Stimulated activated effector memory CD8-positive, alpha-beta T cell treated with anti-CD3 and anti-CD28 coated beads, Interleukin-12 subunit alpha, Interleukin-12 subunit beta, amount 100 ng/mL, for 72 hours (primary cell): Measurements from ENCODE around the gene HADH.
A peak's percentile ranks its signal among the peaks of the same experiment; 100 is the strongest.
"Not testable (repeated sequence)": the region's sequence is repeated elsewhere in the genome, so short reads cannot be mapped to it uniquely, and the experiment has no call there.

ENCODE experiments used
- ATAC-seq: fragments of 150-1000 bp; cut with Tn5 transposase; 2 replicates; pipeline ENCODE4 v1.10.0; 2021
- DNase-seq, 2 donors: peaks; one replicate each; pipeline ENCODE4 v3.0.0; 2021 to 2022; ENCODE audit warnings: low spot score in 2 of 2
- H3K27ac Mint-ChIP-seq: one replicate; pipeline ENCODE4 v1.8.0; 2022; ENCODE audit warnings: mild to moderate bottlenecking, mixed read lengths
- H3K36me3 Mint-ChIP-seq: one replicate; pipeline ENCODE4 v1.8.0; 2022; ENCODE audit warnings: mild to moderate bottlenecking, mixed read lengths
- H3K4me1 Mint-ChIP-seq: one replicate; pipeline ENCODE4 v1.8.0; 2022; ENCODE audit warnings: mixed read lengths
- H3K4me3 Mint-ChIP-seq: one replicate; pipeline ENCODE4 v1.8.0; 2022; ENCODE audit warnings: mild to moderate bottlenecking, mixed read lengths
- H3K9me3 Mint-ChIP-seq: one replicate; pipeline ENCODE4 v1.8.0; 2022; ENCODE audit warnings: mixed read lengths

Gene HADH

DNA sequence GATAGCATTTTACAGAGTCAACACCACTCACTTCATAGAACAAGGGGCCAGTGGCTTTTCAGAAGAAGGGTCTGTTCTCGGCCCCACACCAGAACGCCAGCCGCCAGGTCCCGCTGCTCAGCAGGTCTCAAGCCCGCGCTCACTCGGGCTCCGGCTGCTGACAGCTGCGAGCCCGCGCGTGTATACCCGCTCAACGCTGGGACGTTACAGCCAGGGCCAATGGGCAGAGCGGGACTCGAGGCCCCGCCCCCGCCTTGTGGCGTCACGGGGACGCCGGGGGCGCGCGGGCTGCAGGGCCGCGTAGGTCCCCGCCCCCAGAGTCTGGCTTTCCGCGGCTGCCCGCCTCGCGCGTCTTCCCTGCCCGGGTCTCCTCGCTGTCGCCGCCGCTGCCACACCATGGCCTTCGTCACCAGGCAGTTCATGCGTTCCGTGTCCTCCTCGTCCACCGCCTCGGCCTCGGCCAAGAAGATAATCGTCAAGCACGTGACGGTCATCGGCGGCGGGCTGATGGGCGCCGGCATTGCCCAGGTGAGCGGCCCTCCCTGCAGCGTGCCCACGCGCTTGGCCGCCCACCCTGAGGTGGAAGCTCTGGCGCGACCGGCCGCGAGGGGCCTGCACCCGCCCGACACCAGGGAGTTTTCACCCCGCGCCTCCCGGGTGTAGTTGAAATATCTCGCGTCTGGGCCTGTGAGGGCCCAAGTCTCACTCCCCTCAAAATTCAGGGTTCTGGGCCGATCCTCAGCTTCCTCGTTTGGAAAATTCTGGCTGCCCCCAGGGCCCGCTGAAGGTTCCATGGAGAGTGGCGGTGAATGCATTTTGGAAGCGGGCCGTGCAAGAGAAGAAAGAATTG lies at the start of gene HADH:
Gene HADH (plus strand): TSS at position 353 of the 850 bp plus-strand sequence. CDS start 44 bp downstream, at position 397.
- peaks cover 18% of the 10 kb centered on the region for H3K4me1 Mint-ChIP-seq
- no peaks in the 10 kb centered on the region for H3K9me3 Mint-ChIP-seq
- ATAC-seq = peak; percentile 99
- no peaks in the 10 kb centered on the region for H3K36me3 Mint-ChIP-seq
- peak within 1 kb of the TSS; percentile 89 for H3K4me3 Mint-ChIP-seq
- peak; percentile 92 for DNase-seq
- H3K27ac Mint-ChIP-seq = peak within 1 kb of the TSS; percentile 88

DNA sequence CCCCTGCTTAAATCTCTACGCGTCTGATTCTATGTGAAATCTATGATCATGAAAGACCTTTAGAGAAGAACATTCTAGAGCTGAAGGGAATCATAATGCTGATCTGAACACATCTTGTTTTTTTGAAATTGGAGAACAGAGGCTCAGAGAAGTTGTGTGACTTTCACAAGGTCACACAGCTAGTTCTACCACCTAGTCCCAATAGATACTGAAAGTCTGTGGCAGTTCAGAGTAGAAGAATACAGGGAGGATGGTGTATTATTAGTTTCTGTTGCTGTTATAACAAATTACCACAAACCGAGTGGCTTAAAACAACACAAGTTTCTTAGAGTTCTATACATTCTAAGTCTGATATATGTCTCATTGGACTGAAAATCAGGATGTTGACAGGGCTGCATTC lies 43.9 kb upstream of the HADH start:
- no peak overlapping the region for H3K4me3 Mint-ChIP-seq
- no peak for DNase-seq
- H3K36me3 Mint-ChIP-seq = no peaks in the 10 kb centered on the region
- H3K9me3 Mint-ChIP-seq = no peaks in the 10 kb centered on the region
- no peaks in the 10 kb centered on the region for H3K4me1 Mint-ChIP-seq
- no peak for ATAC-seq
- no peak overlapping the region for H3K27ac Mint-ChIP-seq

DNA sequence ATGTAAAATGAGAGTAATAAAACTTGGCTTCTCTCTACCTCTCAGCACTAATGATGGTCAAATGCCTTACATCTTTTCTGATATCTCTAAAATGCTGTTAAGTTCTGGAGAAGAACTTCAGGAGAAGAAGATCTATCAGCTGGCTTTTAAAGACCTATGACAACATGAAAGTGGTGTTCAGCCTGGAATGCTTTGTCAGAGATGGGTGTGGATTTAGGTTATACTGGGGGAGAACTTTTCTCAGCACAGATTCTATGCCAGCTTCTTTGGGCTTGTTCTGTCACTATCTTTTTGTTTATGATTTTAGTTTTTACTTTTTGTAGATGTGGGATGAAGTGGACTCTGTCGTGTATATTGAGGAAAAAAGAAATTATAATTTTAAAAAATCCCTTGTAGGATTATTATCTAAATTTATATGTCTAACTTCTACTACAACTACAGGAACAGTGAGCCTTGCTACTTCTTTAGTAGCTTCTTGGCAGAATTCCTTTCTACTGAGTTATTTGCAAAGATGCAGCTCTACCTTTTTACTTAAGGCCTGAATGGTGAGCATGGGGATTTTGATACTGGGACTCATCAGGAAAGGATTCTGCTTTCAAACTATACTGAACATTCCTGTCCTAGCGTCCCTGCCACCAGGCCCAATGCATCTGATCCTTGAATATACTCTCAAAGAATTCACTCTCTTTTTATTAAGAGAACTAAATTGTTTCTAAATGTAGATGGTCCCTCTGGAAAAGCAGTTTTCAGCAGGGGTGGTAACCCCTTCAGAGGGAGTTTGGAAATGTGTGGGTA lies 38.7 kb upstream of the HADH start:
- no peak for DNase-seq
- Mint-ChIP-seq H3K9me3 (peaks cover 7% of the 10 kb centered on the region), H3K36me3 (no peaks in the 10 kb centered on the region), H3K4me1 (no peaks in the 10 kb centered on the region), H3K4me3 (no peak overlapping the region), H3K27ac (no peak overlapping the region)
- ATAC-seq = no peak

DNA sequence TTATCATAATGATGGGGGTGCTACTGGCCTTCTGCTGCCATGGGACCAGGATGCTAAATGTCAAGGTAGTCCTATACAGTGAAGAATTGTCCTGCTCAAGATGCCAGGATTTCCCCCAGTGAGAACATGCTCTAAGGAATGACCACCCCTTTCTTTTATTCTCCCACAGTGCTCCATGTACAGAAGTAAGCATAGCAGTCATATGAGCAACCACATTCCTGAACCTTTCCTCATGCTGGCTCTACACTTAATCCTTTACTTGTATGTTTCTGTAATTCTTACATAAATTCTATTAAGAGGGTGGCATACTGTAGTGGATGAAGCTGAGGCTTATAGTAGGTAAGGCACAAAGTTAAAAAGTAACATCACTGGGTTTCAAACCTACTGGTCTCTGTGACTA lies 38.1 kb upstream of the HADH start:
- H3K4me1 Mint-ChIP-seq = no peaks in the 10 kb centered on the region
- H3K27ac Mint-ChIP-seq = no peak overlapping the region
- no peak for DNase-seq
- ATAC-seq = no peak
- H3K4me3 Mint-ChIP-seq = no peak overlapping the region
- H3K36me3 Mint-ChIP-seq = no peaks in the 10 kb centered on the region
- peaks cover 12% of the 10 kb centered on the region for H3K9me3 Mint-ChIP-seq

DNA sequence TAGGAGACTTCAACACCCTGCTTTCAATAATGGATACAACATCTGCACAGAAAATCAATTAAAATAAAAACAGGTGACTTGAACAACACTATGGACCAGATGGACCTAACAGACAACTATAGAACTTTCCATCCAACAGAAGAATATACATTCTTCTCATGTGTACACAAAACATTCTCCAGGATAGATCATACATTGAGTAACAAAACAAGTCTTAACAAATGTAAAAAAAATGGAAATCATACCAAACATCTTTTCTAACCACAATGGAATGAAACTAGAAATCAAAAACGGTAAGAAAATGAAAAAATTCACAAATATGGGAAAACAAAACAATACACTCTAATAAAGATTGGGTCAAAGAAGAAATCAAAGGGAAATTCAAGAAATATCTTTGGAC lies 33.7 kb upstream of the HADH start:
- Mint-ChIP-seq H3K4me3 (no peak overlapping the region), H3K4me1 (no peaks in the 10 kb centered on the region), H3K9me3 (peaks cover 17% of the 10 kb centered on the region), H3K36me3 (no peaks in the 10 kb centered on the region), H3K27ac (no peak overlapping the region)
- no peak for DNase-seq
- ATAC-seq = no peak

DNA sequence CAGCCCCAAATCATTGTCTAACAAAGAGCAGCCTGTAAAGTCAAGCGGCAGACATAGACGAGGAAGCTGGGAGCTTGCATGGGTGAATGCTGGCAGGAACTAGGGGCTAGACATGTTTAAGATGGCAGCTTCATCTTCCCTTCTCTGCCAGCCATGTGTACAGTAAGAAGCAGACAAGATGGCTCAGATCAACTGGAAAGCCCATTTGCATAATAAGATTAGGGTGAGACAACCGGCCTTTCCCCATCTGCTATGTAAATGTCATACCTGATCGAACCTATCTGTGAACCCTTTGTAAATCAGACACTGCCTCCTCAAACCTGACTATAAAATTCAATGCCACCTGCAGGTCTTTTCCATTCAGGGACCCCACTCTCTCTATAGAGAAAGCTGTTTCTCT lies 22.8 kb upstream of the HADH start:
- H3K9me3 Mint-ChIP-seq = no peaks in the 10 kb centered on the region
- DNase-seq (no peak), ATAC-seq (no peak)
- H3K27ac Mint-ChIP-seq = no peak overlapping the region
- H3K4me3 Mint-ChIP-seq = no peak overlapping the region
- H3K4me1 Mint-ChIP-seq = no peaks in the 10 kb centered on the region
- no peaks in the 10 kb centered on the region for H3K36me3 Mint-ChIP-seq

DNA sequence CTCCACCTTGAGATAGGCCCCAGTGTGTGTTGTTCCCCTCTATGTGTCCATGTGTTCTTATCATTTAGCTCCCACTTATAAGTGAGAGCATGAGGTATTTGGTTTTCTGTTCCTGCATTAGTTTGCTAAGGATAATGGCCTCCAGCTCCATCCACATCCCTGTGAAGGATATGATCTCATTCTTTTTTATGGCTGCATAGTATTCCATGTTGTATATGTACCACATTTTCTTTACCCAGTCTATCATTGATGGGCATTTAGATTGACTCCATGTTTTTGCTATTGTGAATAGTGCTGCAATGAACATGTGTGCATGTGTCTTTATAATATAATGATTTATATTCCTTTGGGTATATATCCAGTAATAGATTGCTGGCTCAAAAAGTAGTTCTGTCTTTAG lies 22.2 kb upstream of the HADH start:
- H3K36me3 Mint-ChIP-seq, ATAC-seq, DNase-seq, H3K4me3 Mint-ChIP-seq, H3K9me3 Mint-ChIP-seq, H3K4me1 Mint-ChIP-seq, H3K27ac Mint-ChIP-seq: not testable (repeated sequence)

DNA sequence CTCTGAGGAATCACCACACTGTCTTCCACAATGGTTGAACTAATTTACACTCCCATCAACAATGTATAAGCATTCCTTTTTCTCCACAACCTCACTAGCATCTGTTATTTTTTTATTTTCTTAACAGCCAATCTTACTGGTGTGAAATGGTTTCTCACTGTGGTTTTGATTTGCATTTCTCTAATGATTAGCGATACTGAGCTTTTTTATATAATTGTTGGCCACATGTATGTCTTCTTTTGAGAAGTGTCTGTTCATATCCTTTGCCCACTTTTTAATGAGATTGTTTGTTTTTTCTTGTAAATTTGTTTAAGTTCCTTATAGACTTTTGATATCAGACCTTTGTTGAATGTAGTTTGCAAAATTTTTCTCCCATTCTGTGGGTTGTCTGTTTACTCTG lies 21.8 kb upstream of the HADH start:
- ATAC-seq = not testable (repeated sequence)

DNA sequence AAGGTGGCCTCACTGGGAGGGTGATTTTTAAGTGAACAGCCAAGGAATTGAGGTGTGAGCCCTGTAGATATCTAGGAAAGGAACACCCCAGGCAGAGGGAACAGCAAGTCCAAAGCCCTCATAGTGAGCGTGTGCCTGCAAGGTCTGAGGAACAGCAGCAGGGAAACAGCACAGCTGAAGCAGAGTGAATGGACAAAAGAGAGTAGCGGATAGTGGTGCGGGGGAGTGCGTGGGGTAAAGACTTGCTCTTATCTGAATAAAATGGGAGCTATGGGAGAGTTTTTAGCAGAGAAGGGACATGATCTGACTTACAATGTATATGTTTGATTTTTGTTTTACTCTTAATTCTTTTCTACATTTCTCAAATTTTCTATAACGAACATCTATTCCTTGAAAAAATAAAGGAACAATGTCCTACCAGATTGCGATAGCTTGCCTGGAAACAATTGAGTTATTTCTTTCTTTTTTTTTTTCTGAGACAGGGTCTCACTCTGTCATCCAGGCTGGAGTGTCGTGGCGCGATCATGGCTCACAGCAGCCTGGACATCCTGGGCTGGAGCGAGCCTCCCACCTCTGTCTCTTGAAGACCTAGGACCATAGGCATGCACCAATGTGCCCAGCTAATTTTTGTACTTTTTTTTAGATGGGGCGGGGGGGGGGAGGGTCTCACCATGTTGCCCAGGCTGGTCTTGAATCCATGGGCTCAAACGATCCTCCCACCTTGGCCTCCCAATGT lies 19.5 kb upstream of the HADH start:
- Mint-ChIP-seq H3K4me1 (no peaks in the 10 kb centered on the region), H3K9me3 (peaks cover 4% of the 10 kb centered on the region), H3K36me3 (no peaks in the 10 kb centered on the region), H3K27ac (no peak overlapping the region), H3K4me3 (no peak overlapping the region)
- DNase-seq (no peak), ATAC-seq (no peak)

More for the DNA sequence above, 21.8 kb upstream of the HADH start:
- H3K27ac Mint-ChIP-seq, H3K9me3 Mint-ChIP-seq, DNase-seq, H3K4me3 Mint-ChIP-seq, H3K4me1 Mint-ChIP-seq, H3K36me3 Mint-ChIP-seq: not testable (repeated sequence)

DNA sequence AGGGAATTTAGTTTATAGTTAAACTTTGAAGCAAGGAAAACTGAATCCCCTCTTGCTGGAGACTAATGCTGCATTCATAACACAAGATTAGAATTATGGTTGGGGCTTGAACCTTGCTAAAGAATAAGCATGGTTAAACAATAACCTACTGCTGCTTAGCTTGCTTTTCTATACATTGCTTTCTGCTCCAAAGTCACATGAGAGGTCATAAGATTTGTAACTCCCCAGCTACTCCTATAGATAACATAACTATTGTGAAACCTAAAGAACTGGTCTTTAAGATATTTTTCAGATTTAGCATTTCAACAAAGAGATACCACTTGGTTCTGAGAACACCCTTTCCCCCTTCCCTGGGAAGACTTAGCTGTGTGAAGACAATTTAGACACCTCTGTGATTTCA lies 17.1 kb upstream of the HADH start:
- Mint-ChIP-seq H3K27ac (no peak overlapping the region), H3K36me3 (no peaks in the 10 kb centered on the region), H3K9me3 (peaks cover 4% of the 10 kb centered on the region), H3K4me1 (no peaks in the 10 kb centered on the region), H3K4me3 (no peak overlapping the region)
- DNase-seq (no peak), ATAC-seq (no peak)

DNA sequence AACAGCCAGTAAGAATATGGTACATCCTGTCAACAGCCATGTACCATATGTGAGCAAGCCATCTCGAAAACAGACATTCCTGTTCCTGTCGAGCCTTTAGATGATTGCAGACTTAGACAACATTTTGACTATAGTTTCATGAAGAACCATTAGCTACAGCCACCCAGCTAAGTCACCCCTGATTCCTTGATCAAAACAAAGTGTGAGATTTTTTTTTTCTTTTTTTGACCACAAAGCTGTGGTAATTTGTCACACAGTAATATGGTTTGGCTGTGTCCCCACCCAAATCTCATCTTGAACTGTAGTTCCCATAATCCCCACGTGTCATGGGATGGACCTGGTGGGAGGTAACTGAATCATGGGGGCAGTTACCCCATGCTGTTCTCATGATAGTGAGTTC lies 15.2 kb upstream of the HADH start:
- Mint-ChIP-seq H3K9me3 (peaks cover 4% of the 10 kb centered on the region), H3K36me3 (no peaks in the 10 kb centered on the region), H3K4me1 (no peaks in the 10 kb centered on the region), H3K4me3 (no peak overlapping the region), H3K27ac (no peak overlapping the region)
- DNase-seq (no peak), ATAC-seq (no peak)

DNA sequence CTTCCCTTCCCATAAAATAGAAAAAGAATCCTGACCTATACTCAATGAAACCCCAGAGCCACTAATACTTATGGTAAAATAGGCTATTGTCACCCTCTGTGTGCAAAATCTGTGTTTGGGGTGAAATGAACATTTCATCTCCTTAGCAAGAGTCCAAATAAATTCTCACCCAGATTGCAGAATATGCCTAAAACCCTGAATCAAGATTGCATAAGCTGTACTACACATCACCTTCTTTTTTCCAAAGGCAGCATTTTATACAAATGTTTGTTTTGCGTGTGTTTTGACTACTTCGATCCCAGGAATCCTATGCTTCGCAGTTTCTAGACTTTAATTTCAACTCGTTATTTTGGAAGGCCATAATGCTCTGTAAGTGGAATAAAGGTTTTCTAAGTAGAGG lies 12.2 kb upstream of the HADH start:
- Mint-ChIP-seq H3K4me3 (no peak overlapping the region), H3K27ac (no peak overlapping the region), H3K36me3 (no peaks in the 10 kb centered on the region), H3K4me1 (no peaks in the 10 kb centered on the region), H3K9me3 (peaks cover 4% of the 10 kb centered on the region)
- ATAC-seq (no peak), DNase-seq (no peak)

DNA sequence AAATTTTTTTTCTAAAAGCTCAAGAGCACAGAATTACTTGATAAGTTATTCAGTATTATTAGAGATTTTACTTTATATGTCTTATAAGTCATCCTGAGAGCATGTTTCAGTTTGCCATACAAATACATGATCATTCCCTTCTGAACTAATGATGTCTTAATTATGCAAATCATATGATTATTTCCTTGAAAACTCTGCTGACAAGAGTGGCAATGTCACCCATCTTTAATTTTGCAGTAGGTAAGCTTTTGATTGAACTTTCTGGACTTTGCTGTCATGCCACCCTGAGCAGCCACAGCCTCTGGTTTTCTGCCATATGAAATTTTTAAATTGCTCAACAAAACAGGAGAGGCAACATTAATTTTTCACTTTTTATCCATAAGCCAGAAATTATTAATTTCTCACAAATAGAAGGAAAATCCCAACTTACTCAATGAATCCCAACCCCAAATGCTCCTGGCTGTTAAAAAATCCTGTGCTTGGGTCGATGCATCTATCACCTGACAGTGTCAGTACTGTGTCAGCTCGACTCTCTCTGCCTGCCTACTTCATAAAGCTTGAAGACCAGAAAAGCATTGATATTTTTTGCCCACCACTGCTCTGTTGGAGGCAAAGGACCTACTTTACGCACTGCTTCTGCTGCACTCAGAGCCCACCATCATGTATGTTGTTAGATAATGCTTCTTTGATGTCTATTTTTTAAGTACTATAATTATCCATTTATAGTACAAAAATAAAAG lies 11.6 kb upstream of the HADH start:
- Mint-ChIP-seq H3K4me3 (no peak overlapping the region), H3K4me1 (no peaks in the 10 kb centered on the region), H3K27ac (no peak overlapping the region), H3K9me3 (peaks cover 4% of the 10 kb centered on the region), H3K36me3 (no peaks in the 10 kb centered on the region)
- ATAC-seq (no peak), DNase-seq (no peak)

DNA sequence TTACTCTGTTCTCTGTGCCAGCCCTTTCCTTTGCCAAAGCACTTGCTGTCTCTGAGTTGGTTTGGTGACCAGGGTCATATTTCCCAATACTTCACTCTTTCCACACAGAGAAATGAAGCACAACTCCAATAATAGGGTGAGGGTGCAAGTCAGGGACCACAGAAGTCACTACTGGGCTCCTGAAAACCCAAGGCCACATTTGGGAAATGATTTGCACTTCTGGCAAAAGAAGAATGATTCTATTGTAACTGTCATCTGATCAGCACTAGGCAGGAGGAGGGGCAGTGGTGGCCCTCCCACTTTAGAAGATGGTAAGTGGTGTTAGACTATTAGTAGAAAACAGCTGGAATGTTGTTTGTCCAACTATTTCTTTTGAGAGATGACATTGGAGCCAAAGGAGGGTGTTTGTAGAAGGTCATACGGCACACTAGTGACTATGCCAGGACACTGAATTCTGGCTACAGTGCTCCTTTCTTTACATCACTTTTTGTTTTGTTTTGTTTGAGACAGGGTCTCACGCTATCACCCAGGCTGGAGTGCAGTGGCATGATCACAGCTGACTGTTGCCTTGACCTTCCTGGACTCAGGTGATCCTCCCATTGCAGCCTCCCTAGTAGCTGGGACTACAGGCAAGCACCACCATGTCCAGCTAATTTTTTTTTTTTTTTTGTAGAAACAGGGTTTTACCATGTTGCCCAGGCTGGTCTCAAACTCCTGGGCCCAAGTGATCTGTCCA lies 10.8 kb upstream of the HADH start:
- H3K4me3 Mint-ChIP-seq = no peak overlapping the region
- no peak for ATAC-seq
- H3K9me3 Mint-ChIP-seq = peaks cover 4% of the 10 kb centered on the region
- no peaks in the 10 kb centered on the region for H3K36me3 Mint-ChIP-seq
- H3K4me1 Mint-ChIP-seq = no peaks in the 10 kb centered on the region
- DNase-seq = no peak
- H3K27ac Mint-ChIP-seq = no peak overlapping the region
